KBM-7 (cell line): Measurements from ENCODE around the gene UROC1.
A peak's percentile ranks its signal among the peaks of the same experiment; 100 is the strongest.

Experiments
- DNase-seq: peaks from one replicate; pipeline ENCODE4 v3.0.0-alpha.2; 2015
- in situ Hi-C: fragments of 300-500 bp; cut with MboI; formaldehyde crosslinking; loops from 2 replicates; pipeline ENCODE4 v1.14.3; 2020; ENCODE audit warnings: low sequenced_read_pairs, low pct_unique_long_range_greater_than_20kb, mixed read lengths

The UROC1 gene

GRCh38 chr3:126501736-126502135, 15.8 kb downstream of the UROC1 start:
- no peak for DNase-seq
- in situ Hi-C loops = no loop called here

DNA sequence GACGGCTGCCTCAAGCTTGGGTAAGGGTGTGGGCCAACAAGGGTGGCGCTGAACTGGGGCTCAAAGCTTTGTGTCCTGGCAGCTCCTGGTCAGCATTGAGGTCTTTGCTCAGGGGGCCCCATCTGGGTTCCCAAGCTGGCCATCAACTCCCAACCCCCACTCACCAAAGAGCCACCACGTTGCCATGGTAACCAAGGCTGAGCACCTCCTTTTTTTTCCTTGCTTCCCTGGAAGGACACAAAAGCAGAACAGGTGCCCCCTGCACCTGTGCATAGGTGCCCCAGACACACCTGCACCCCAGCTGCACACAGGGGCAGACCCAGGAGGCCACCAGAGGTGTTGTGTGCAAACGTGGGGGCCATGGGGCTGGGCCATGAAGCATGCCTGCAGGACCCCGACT, 16.5 kb downstream of the UROC1 start:
- no peak for DNase-seq
- in situ Hi-C loops = no loop called here

GRCh38 chr3:126500016-126500415, 17.6 kb downstream of the UROC1 start:
- in situ Hi-C loops = no loop called here
- DNase-seq = no peak

DNA sequence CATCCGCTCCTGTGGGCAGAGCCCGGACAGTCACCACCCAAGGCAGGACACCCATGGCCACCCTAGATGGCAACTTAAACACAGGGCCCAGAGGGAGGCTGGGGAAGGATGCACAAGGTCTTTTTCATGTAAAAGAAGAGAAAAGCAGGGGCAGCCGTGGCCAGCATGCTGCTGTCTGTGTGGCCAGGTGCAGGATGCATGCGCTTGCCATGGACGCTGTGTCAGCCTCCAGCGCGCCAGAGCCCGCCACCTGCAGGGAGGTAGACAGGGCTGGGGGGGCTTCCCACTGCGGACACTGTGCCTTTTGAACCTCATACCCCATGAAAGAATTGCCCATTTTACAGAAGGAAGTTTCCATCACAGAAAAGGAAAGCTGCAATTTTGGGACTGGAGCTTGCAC, 18.2 kb downstream of the UROC1 start:
- no peak for DNase-seq
- in situ Hi-C loops = no loop called here

DNA sequence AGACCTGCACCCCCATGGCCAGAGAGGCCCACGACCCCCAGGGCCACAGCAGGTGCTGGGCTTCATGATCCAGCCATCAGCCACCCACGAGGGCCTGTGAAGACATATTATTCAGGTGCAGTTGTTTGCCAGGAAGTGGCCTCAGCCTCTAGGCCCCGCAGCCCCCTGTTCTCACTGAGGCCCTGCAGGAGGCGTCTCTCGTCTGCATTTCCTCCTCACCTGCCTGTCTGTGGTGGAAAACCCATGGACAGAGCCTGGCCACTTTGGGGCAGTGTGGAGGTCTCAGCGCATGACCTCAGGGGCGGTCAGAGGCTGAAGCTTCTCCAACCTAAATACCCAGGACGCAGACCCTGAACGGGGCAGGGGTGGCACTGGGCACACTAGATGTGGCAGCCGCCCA, 18.6 kb downstream of the UROC1 start:
- DNase-seq = no peak
- in situ Hi-C loops = no loop called here

DNA sequence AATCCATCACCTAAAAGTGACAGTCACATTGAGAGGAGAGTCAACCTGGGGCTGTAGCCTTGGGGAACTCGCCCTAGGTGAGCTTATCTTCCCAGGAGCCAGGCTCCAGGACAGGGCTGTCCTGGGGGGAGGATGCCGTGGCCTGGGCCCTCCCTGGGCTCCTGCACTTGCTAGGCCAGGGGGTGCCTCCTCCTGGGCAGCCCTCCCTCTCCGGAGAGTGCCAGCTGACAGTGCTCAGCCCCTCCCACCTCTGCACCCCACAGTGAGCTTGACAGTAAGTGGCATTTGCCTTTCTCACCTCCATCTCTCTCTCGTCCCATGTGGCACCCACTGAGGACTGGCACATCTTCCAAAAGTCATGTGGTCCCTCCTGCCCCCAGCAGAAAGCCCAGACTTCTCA, 19.1 kb downstream of the UROC1 start:
- DNase-seq = no peak
- in situ Hi-C loops = no loop called here

DNA sequence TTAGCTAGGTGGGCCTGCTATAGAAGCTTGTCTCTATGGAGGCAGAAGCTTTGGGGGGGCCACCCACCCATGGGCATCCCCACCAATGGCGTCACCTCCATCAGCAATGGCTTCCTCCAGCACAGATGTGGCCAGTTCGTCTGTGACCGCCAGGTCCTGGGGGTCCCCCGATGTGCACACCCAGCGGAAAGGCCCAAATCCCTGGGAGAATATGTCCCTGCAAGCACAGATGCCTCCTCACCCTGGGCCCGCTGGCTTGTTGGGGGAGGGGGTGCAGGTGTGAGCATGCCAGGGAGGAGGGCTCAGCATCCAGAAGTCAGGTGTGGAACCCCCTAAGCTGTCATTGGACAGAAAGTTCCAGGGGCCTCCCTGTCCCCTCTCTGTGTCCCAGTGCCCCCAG, 19.6 kb downstream of the UROC1 start:
- in situ Hi-C loops = no loop called here
- no peak for DNase-seq

DNA sequence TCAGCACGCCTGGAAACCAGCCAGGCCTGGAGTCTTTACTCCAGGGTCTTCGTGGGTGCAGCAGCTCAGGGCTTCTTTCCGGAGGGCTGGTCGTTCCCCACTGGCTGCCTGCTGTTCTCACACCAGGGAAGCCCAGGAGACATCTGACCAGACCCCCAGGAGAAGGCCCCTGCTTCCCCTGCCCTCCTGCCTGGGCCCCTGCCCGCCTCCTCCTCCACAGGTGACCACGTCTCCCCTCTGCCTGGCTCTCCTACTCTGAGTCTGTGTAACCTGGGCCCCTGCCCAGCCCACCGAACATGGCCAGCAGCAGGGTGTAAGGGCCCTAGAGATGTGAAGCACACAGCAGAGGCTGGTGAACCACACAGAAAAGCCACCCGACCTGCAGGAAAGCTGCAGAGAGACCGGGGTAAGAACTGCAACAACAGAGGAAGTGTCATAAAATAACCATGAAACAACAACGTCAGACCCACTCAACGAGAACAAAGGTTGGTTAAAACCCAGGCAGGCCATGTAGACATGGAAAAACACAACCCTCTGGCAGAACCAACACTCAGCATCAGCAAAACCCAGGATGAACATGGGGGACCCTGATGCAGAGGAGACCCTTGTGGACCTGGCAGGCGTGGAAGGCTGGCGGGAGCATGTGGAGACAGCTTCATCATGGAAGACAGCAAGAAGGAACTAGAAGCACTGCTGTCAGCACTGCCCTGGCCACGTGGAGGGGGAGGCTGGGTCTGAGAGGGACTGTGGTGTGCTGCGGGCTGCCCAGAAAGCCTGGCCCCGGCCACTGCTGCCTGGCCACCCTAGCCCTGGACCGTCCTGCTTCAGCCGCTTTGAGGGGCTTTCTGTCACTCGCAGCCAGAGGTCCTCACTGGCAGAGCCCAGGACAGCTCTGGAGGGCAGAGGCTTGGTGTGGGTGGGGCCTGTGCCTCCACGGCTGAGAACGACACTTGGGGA, 20.4 kb downstream of the UROC1 start:
- in situ Hi-C loops = no loop called here
- DNase-seq = peak; percentile 30

DNA sequence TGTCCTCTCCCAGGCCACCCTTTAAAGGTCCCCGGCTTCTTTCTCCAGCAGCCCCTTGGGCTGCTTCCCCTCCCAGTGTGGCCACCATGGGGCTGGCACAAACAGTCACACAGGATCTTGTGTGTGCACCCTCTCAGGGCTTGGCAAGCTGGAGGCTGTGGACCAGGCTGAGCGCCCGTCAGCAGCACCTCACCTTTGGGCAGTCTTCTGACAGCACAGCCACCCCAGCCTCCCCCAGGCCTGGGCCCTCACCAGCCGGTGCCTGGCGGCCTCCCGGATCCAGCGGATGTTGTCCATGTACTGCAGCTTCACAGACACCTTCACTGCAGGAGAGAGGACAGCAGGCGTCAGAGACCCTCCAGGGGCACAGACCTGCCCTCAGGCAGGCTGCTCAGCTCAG, 21.8 kb downstream of the UROC1 start:
- DNase-seq = no peak
- in situ Hi-C loops = no loop called here

GRCh38 chr3:126494970-126495230, 22.7 kb downstream of the UROC1 start:
- no peak for DNase-seq
- in situ Hi-C loops = no loop called here

- in situ Hi-C loops = no loop called here
- DNase-seq = no peak
These were observed 23.2 kb downstream of the UROC1 start for GRCh38 chr3:126494204-126494969.

GRCh38 chr3:126493739-126494138, 23.8 kb downstream of the UROC1 start:
- in situ Hi-C loops = no loop called here
- peak; percentile 79 for DNase-seq

DNA sequence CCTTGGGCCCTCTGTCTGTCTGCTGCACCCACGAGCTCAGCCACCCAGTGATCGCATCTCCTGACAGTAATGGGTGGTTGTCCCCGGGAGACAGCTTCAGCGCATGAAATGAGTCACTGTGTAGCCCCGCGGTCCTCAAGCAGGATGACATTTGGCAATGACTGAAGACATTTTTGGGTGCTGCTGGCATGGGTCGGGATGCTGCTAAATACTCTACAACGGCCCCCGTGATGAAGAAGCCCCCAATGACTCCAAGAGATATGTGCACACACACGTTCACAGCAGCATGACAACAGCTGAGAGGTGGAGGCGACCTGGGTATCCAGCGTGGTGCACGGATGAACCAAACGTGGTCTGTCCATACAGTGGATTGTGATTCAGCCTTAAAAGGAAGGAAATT, 24.5 kb downstream of the UROC1 start:
- in situ Hi-C loops = no loop called here
- no peak for DNase-seq

GRCh38 chr3:126491221-126492013, 26.2 kb downstream of the UROC1 start:
- DNase-seq = no peak
- in situ Hi-C loops = no loop called here

GRCh38 chr3:126490619-126491018, 27.0 kb downstream of the UROC1 start:
- in situ Hi-C loops = no loop called here
- no peak for DNase-seq

GRCh38 chr3:126488886-126489569, 28.5 kb downstream of the UROC1 start:
- in situ Hi-C loops = no loop called here
- DNase-seq = no peak

- peak; percentile 47 for DNase-seq
- in situ Hi-C loops = no loop called here
These were observed 29.4 kb downstream of the UROC1 start for GRCh38 chr3:126488185-126488584.

GRCh38 chr3:126487151-126487771, 30.3 kb downstream of the UROC1 start:
- in situ Hi-C loops = no loop called here
- peak; percentile 80 for DNase-seq

- in situ Hi-C loops = no loop called here
- DNase-seq = no peak
These were observed 31.2 kb downstream of the UROC1 start for GRCh38 chr3:126486360-126486847.
